GM18909 (cell line): ENCODE results near the gene MCCC2.
A peak's percentile ranks its signal among the peaks of the same experiment; 100 is the strongest.
"Not testable (repeated sequence)": the region's sequence is repeated elsewhere in the genome, so short reads cannot be mapped to it uniquely, and the experiment has no call there.

Experiments used
- ATAC-seq: cut with Tn5 transposase; IDR thresholded peaks from one replicate; pipeline ENCODE4 v1.9.1; 2021; ENCODE audit warnings: mild to moderate bottlenecking; ENCODE audit not compliant: unreplicated experiment, poor library complexity

The MCCC2 gene

GRCh38 chr5:71596169-71596568, 9.0 kb downstream of the MCCC2 start:
- ATAC-seq = no peak

- no peak for ATAC-seq
Measured at GRCh38 chr5:71597001-71597400, 9.9 kb downstream of the MCCC2 start.

GRCh38 chr5:71600783-71601182, 13.6 kb downstream of the MCCC2 start:
- ATAC-seq = no peak

- peak; percentile 94 for ATAC-seq
Measured at GRCh38 chr5:71601222-71602026, 14.3 kb downstream of the MCCC2 start.

GRCh38 chr5:71609916-71610315, 22.8 kb downstream of the MCCC2 start:
- not testable (repeated sequence) for ATAC-seq

GRCh38 chr5:71615809-71616208, 28.7 kb downstream of the MCCC2 start:
- no peak for ATAC-seq

GRCh38 chr5:71620630-71621029, 33.5 kb downstream of the MCCC2 start:
- no peak for ATAC-seq

GRCh38 chr5:71621268-71621667, 34.1 kb downstream of the MCCC2 start:
- ATAC-seq = no peak

GRCh38 chr5:71621741-71622140, 34.6 kb downstream of the MCCC2 start:
- no peak for ATAC-seq

GRCh38 chr5:71623221-71623794, 36.2 kb downstream of the MCCC2 start:
- no peak for ATAC-seq

GRCh38 chr5:71629950-71630349, 42.8 kb downstream of the MCCC2 start:
- ATAC-seq = no peak

GRCh38 chr5:71631070-71631469, 43.9 kb downstream of the MCCC2 start:
- ATAC-seq = no peak

GRCh38 chr5:71632168-71632567, 45.0 kb downstream of the MCCC2 start:
- no peak for ATAC-seq

GRCh38 chr5:71633255-71634155, 46.4 kb downstream of the MCCC2 start:
- ATAC-seq = no peak

- ATAC-seq = no peak
Measured at GRCh38 chr5:71637133-71637532, 50.0 kb downstream of the MCCC2 start.

GRCh38 chr5:71640408-71640807, 53.3 kb downstream of the MCCC2 start:
- ATAC-seq = no peak

- ATAC-seq = no peak
Measured at GRCh38 chr5:71645030-71645429, 57.9 kb downstream of the MCCC2 start.

GRCh38 chr5:71650940-71651339, 63.8 kb downstream of the MCCC2 start:
- not testable (repeated sequence) for ATAC-seq

GRCh38 chr5:71651579-71651978, 64.4 kb downstream of the MCCC2 start:
- no peak for ATAC-seq

GRCh38 chr5:71652349-71652748, 65.2 kb downstream of the MCCC2 start:
- no peak for ATAC-seq
